Tibial artery (tissue), 4 donors: ENCODE measurements around the gene PRAMEF12.

Experiments
- DNase-seq, 2 donors: peaks; one replicate each; pipeline ENCODE4 v3.0.0-alpha.2; 2019
- H3K27ac ChIP-seq, 2 donors: fragments of 200-600 bp; sonication (generic) in 1 of 2; 1 replicate in 1 of 2; 2 replicates in 1 of 2; pipeline ENCODE4 v1.5.1; 2018 to 2019; ENCODE audit warnings: mild to moderate bottlenecking in 1 of 2
- H3K27me3 ChIP-seq, 2 donors: fragments of 200-600 bp; sonication (generic) in 1 of 2; one replicate each; pipeline versions ENCODE4 v1.5.1 to v1.6.0; 2016 to 2019
- H3K36me3 ChIP-seq, 3 donors: fragments of 200-600 bp; sonication (generic) in 2 of 3; one replicate each; pipeline ENCODE4 v1.5.1; 2016 to 2019; ENCODE audit warnings: mild to moderate bottlenecking in 2 of 3
- H3K4me1 ChIP-seq, 4 donors: fragments of 200-600 bp; sonication (generic) in 2 of 4; 1 replicate in 3 of 4; 2 replicates in 1 of 4; pipeline ENCODE4 v1.5.1; 2016 to 2019
- H3K4me3 ChIP-seq, 2 donors: fragments of 200-600 bp; sonication (generic) in 1 of 2; 1 replicate in 1 of 2; 2 replicates in 1 of 2; pipeline ENCODE4 v1.5.1; 2018 to 2019; ENCODE audit warnings: mild to moderate bottlenecking in 2 of 2
- H3K9me3 ChIP-seq, 3 donors: fragments of 200-600 bp; sonication (generic) in 1 of 3; one replicate each; pipeline ENCODE4 v1.5.1; 2016 to 2019
- CTCF ChIP-seq, 2 experiments: fragments of 200-600 bp in 1 of 2; fragments of 450-650 bp in 1 of 2; IDR thresholded peaks; one replicate each; pipeline ENCODE4 v1.5.1; 2017 to 2019; ENCODE audit warnings: antibody characterized with exemption in 2 of 2, mild to moderate bottlenecking in 1 of 2, moderate library complexity in 1 of 2
- intact Hi-C: fragments of 100-400 bp; cut with DNase I; formaldehyde crosslinking; loops from one replicate; pipeline ENCODE4 v1.15.0; 2023; ENCODE audit warnings: low total_unique reads

The PRAMEF12 gene

GRCh38 chr1:12754738-12755137 is 18.8 kb upstream of the PRAMEF12 start:
- no peak for DNase-seq
- Histone ChIP-seq H3K4me3 (no peak overlapping the region), H3K36me3 (no peaks in the 10 kb centered on the region), H3K27ac (no peak overlapping the region), H3K9me3 (peaks cover 0 to 2% (median 0%) of the 10 kb centered on the region in 3 donors), H3K4me1 (no peaks in the 10 kb centered on the region), H3K27me3 (peaks cover 0 to 5% of the 10 kb centered on the region in 2 donors)
- intact Hi-C loops: no loop called here
- no peak for TF ChIP-seq CTCF (IDR thresholded peaks at IDR 0.05)

- intact Hi-C loops: no loop called here
- Histone ChIP-seq H3K4me3 (no peak overlapping the region), H3K27ac (no peak overlapping the region), H3K9me3 (no peaks in the 10 kb centered on the region), H3K36me3 (no peaks in the 10 kb centered on the region), H3K4me1 (no peaks in the 10 kb centered on the region), H3K27me3 (peaks cover 0 to 5% of the 10 kb centered on the region in 2 donors)
- DNase-seq: no peak
- no peak for TF ChIP-seq CTCF (IDR thresholded peaks at IDR 0.05)
Measured at GRCh38 chr1:12756273-12756672, 17.3 kb upstream of the PRAMEF12 start.

GRCh38 chr1:12756768-12757413 is 16.6 kb upstream of the PRAMEF12 start:
- TF ChIP-seq CTCF (IDR thresholded peaks at IDR 0.05): no peak
- Histone ChIP-seq H3K36me3 (no peaks in the 10 kb centered on the region), H3K27ac (no peak overlapping the region), H3K4me1 (no peaks in the 10 kb centered on the region), H3K27me3 (peaks cover 0 to 5% of the 10 kb centered on the region in 2 donors), H3K4me3 (no peak overlapping the region), H3K9me3 (no peaks in the 10 kb centered on the region)
- intact Hi-C loops: no loop called here
- DNase-seq: no peak

GRCh38 chr1:12757836-12758235 is 15.7 kb upstream of the PRAMEF12 start:
- no peaks in the 10 kb centered on the region for H3K9me3 ChIP-seq
- H3K36me3 ChIP-seq: no peaks in the 10 kb centered on the region
- no peak for TF ChIP-seq CTCF (IDR thresholded peaks at IDR 0.05)
- peaks cover 0 to 5% of the 10 kb centered on the region in 2 donors for H3K27me3 ChIP-seq
- no peak overlapping the region for H3K27ac ChIP-seq
- H3K4me1 ChIP-seq: no peaks in the 10 kb centered on the region
- DNase-seq: no peak
- intact Hi-C loops: no loop called here
- no peak overlapping the region for H3K4me3 ChIP-seq

- no peaks in the 10 kb centered on the region for H3K36me3 ChIP-seq
- no peak overlapping the region for H3K27ac ChIP-seq
- TF ChIP-seq CTCF (IDR thresholded peaks at IDR 0.05): no peak
- peaks cover 0 to 8% of the 10 kb centered on the region in 2 donors for H3K27me3 ChIP-seq
- DNase-seq: no peak
- H3K4me3 ChIP-seq: no peak overlapping the region
- intact Hi-C loops: no loop called here
- H3K9me3 ChIP-seq: no peaks in the 10 kb centered on the region
- no peaks in the 10 kb centered on the region for H3K4me1 ChIP-seq
Measured at GRCh38 chr1:12760256-12760795, 13.2 kb upstream of the PRAMEF12 start.
